ENCODE data around the gene PROX2. TPM values are rescaled to one million over a fixed set of nuclear protein-coding genes. Genes with fewer than 3 reads are reported as not detected.

PROX2 gene
- total RNA-seq, 4 donors from 2014 or later, result not detected

GRCh38 chr14:74841230-74842207 lies 34.4 kb downstream of the PROX2 start:
- TF ChIP-seq EP300 (IDR thresholded peaks at IDR 0.05), result no peak
- no peak for TF ChIP-seq CTCF (IDR thresholded peaks at IDR 0.05)
- no peak for TF ChIP-seq POLR2A (IDR thresholded peaks at IDR 0.05)
- peak overlapping the region in 1 of 4 donors; percentile 21 for H3K27ac ChIP-seq

GRCh38 chr14:74840603-74841030 lies 35.3 kb downstream of the PROX2 start:
- peaks cover 0 to 18% (median 0%) of the 10 kb centered on the region in 3 donors for H3K36me3 ChIP-seq
- H3K4me1 ChIP-seq, result peaks cover 0 to 29% (median 7%) of the 10 kb centered on the region in 4 donors
- no peaks in the 10 kb centered on the region for H3K9me3 ChIP-seq
- no peak for TF ChIP-seq EP300 (IDR thresholded peaks at IDR 0.05)
- no peak for TF ChIP-seq CTCF (IDR thresholded peaks at IDR 0.05)
- H3K4me3 ChIP-seq, result no peak overlapping the region
- H3K27me3 ChIP-seq, result no peaks in the 10 kb centered on the region
- peak overlapping the region in 1 of 4 donors; percentile 21 for H3K27ac ChIP-seq
- no peak for DNase-seq (ENCODE audit: low spot score in 2 of 2)
- 95 to 97% methylated on average over 5 of the region's 5 CpGs for WGBS, 2 donors

More at GRCh38 chr14:74841230-74842207, 34.4 kb downstream of the PROX2 start:
- H3K27me3 ChIP-seq, result no peaks in the 10 kb centered on the region
- H3K36me3 ChIP-seq, result peaks cover 0 to 12% (median 0%) of the 10 kb centered on the region in 3 donors
- no peak for DNase-seq (ENCODE audit: low spot score in 2 of 2)
- 87 to 90% methylated on average over 4 of the region's 4 CpGs for WGBS, 2 donors
- no peaks in the 10 kb centered on the region for H3K9me3 ChIP-seq
- H3K4me3 ChIP-seq, result no peak overlapping the region
- peaks cover 0 to 33% (median 4%) of the 10 kb centered on the region in 4 donors for H3K4me1 ChIP-seq

- Histone ChIP-seq H3K36me3 (peaks cover 0 to 30% (median 0%) of the 10 kb centered on the region in 3 donors), H3K9me3 (no peaks in the 10 kb centered on the region), H3K27ac (peak overlapping the region in 3 of 4 donors; percentile 32 to 59 (median 54)), H3K4me1 (peaks cover 0 to 19% (median 7%) of the 10 kb centered on the region in 4 donors), H3K4me3 (no peak overlapping the region), H3K27me3 (no peaks in the 10 kb centered on the region)
- DNase-seq (ENCODE audit: low spot score in 2 of 2), result no peak
- 38 to 42% methylated on average over 2 of the region's 2 CpGs for WGBS, 2 donors
- TF ChIP-seq CTCF (IDR thresholded peaks at IDR 0.05) (no peak), EP300 (IDR thresholded peaks at IDR 0.05) (no peak), POLR2A (IDR thresholded peaks at IDR 0.05) (no peak)
Measured at GRCh38 chr14:74838166-74838565, 37.8 kb downstream of the PROX2 start.

GRCh38 chr14:74836251-74836960 lies 39.5 kb downstream of the PROX2 start:
- Histone ChIP-seq H3K9me3 (no peaks in the 10 kb centered on the region), H3K4me1 (peaks cover 0 to 19% (median 7%) of the 10 kb centered on the region in 4 donors), H3K36me3 (peaks cover 0 to 35% (median 0%) of the 10 kb centered on the region in 3 donors), H3K4me3 (no peak overlapping the region), H3K27ac (peak overlapping the region in 1 of 4 donors; percentile 21), H3K27me3 (no peaks in the 10 kb centered on the region)
- DNase-seq (ENCODE audit: low spot score in 2 of 2), result no peak
- WGBS, 2 donors, result 64 to 67% methylated on average over 1 of the region's 1 CpG
- TF ChIP-seq CTCF (IDR thresholded peaks at IDR 0.05) (no peak), EP300 (IDR thresholded peaks at IDR 0.05) (no peak), POLR2A (IDR thresholded peaks at IDR 0.05) (no peak)
